Measurements from ENCODE around the gene NDUFA13.

DNA sequence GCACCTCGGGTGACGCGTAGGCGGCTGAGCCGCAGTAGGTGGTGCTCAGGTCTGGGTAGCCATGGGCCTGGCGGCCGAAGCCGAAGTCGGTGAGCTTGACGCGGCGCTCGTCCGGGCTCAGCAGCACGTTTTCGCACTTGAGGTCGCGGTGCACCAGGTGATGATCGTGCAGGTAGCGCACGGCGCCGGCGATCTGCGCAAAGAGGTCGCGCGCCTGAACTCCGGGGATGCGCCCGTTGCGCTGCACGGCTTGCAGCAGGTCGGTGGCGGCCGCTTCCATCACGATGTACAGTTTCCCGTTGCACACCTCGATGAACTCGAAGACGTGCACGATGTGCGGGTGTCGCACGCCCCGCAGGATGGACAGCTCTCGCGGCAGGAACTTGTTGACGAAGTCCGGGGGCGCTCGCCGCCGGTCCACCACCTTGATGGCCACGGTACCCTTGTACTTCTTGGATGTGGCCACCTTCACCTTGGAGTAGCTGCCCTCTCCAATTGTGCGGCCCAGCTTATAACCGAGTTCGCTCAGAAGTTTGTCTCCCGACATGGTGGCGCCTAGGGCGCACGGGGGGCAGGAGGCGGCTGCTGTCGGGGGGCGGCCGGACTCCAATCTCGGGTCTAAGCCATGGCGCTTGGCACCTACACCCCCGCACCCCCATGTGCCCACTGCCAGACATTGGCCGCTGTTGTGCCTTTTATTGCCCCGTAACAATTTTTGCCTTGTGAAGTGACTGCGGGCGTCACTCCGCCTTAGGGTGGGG lies 964 bp upstream of the NDUFA13 start, which contains the start of gene TSSK6:
- TF ChIP-seq CTCF (IDR thresholded peaks at IDR 0.05) = no peak
- TF ChIP-seq POLR2AphosphoS5 (IDR thresholded peaks at IDR 0.05) = no peak
